Liver (tissue), 9 donors: ENCODE results near the gene LINGO3. TPM values are rescaled to one million over a fixed set of nuclear protein-coding genes. Genes with fewer than 3 reads are reported as not detected.
"Not testable (repeated sequence)": the region's sequence is repeated elsewhere in the genome, so short reads cannot be mapped to it uniquely, and the experiment has no call there.

Source experiments
- DNase-seq: peaks from one replicate; pipeline ENCODE4 v3.0.0-alpha.2; 2017; ENCODE audit warnings: low spot score
- H3K27ac ChIP-seq, 2 donors: one replicate each; pipeline ENCODE4 v1.7.0; 2013; ENCODE audit warnings: inconsistent platforms in 2 of 2, low read length in 2 of 2, control low read depth in 1 of 2, low read depth in 1 of 2, mild to moderate bottlenecking in 1 of 2
- H3K27me3 ChIP-seq, 4 donors: one replicate each; pipeline versions ENCODE4 v1.6.1 to v1.7.0; 2013; ENCODE audit warnings: low read length in 3 of 4, inconsistent platforms in 1 of 4, mild to moderate bottlenecking in 1 of 4, moderate library complexity in 1 of 4; ENCODE audit not compliant: control insufficient read depth in 4 of 4, insufficient read depth in 4 of 4
- H3K36me3 ChIP-seq, 4 donors: one replicate each; pipeline versions ENCODE4 v1.6.1 to v1.7.0; 2013; ENCODE audit warnings: low read length in 3 of 4, mild to moderate bottlenecking in 3 of 4, low read depth in 1 of 4, moderate library complexity in 1 of 4; ENCODE audit not compliant: control insufficient read depth in 4 of 4, insufficient read depth in 3 of 4
- H3K4me1 ChIP-seq, 4 donors: one replicate each; pipeline versions ENCODE4 v1.6.1 to v1.7.0; 2013; ENCODE audit warnings: low read length in 3 of 4, mild to moderate bottlenecking in 3 of 4, moderate library complexity in 1 of 4; ENCODE audit not compliant: control insufficient read depth in 4 of 4, insufficient read depth in 4 of 4
- H3K4me3 ChIP-seq, 3 donors: one replicate each; pipeline versions ENCODE4 v1.6.1 to v1.7.0; 2013; ENCODE audit warnings: low read length in 3 of 3, control low read depth in 1 of 3, low read depth in 1 of 3, mild to moderate bottlenecking in 1 of 3
- H3K9ac ChIP-seq, 2 donors: one replicate each; pipeline ENCODE4 v1.7.0; 2013; ENCODE audit warnings: low read length in 2 of 2, mild to moderate bottlenecking in 2 of 2, moderate library complexity in 2 of 2, control low read depth in 1 of 2, low read depth in 1 of 2
- H3K9me3 ChIP-seq, 4 donors: one replicate each; pipeline versions ENCODE4 v1.6.1 to v1.7.0; 2013; ENCODE audit warnings: low read length in 3 of 4; ENCODE audit not compliant: control insufficient read depth in 4 of 4
- EGR1 ChIP-seq, 2 donors: IDR thresholded peaks; 2 replicates each; pipeline ENCODE4 v1.6.1; 2016 to 2018; ENCODE audit warnings: antibody characterized with exemption in 2 of 2, low read depth in 2 of 2
- FOXA1 ChIP-seq: IDR thresholded peaks from 2 replicates; pipeline ENCODE4 v1.6.1; 2016; ENCODE audit warnings: antibody characterized with exemption
- GABPA ChIP-seq, 2 donors: IDR thresholded peaks in 1 of 2; conservative IDR thresholded peaks in 1 of 2; 2 replicates each; pipeline ENCODE4 v1.6.1; 2016; ENCODE audit warnings: antibody characterized with exemption in 2 of 2, mild to moderate bottlenecking in 1 of 2, moderate library complexity in 1 of 2
- HNF4A ChIP-seq, 2 donors: conservative IDR thresholded peaks; 2 replicates each; pipeline ENCODE4 v1.6.1; 2016; ENCODE audit warnings: antibody characterized with exemption in 2 of 2, mild to moderate bottlenecking in 2 of 2
- NR2F2 ChIP-seq: IDR thresholded peaks from 2 replicates; pipeline ENCODE4 v1.6.1; 2016; ENCODE audit warnings: antibody characterized with exemption
- REST ChIP-seq: IDR thresholded peaks from 2 replicates; pipeline ENCODE4 v1.6.1; 2016; ENCODE audit warnings: antibody characterized with exemption, mild to moderate bottlenecking
- RXRA ChIP-seq, 2 donors: IDR thresholded peaks; 2 replicates each; pipeline ENCODE4 v1.6.1; 2017 to 2018; ENCODE audit warnings: antibody characterized with exemption in 2 of 2, mild to moderate bottlenecking in 1 of 2
- WGBS: extraction: QIAGEN DNeasy Blood & Tissue Kit; methylation state at CpG from one replicate; pipeline ENCODE4 v1.1.7; 2013; 5-methylcytosine and 5-hydroxymethylcytosine counted together
- polyA plus RNA-seq, 2 donors: library from polyadenylated mRNA; stranded (reverse) in 1 of 2; unstranded in 1 of 2; fragments of 200-250 nt in 1 of 2; fragments of >200 nt in 1 of 2; fragmentation: Nextera tagmentation in 1 of 2; extraction: Ambion mirVana in 1 of 2; gene quantifications; one replicate each; pipeline versions ENCODE4 v1.2.1 to v1.2.3, GENCODE V29; 2013 to 2015
- total RNA-seq, 2 donors: library from RNA; depleted of rRNA; stranded (reverse); fragments of >200 nt; gene quantifications; one replicate each; pipeline ENCODE4 v1.2.3, GENCODE V29; 2014
- donor health status: healthy.
- donor health status: healthy.
- donor health status: healthy.
- donor health status: healthy.
- donor health status: healthy.

Gene LINGO3
- total and polyA plus RNA-seq, 4 donors = 0.02 to 0.08 (median 0.07) TPM

- Histone ChIP-seq H3K4me1 (no peaks in the 10 kb centered on the region), H3K27me3 (no peaks in the 10 kb centered on the region), H3K4me3 (peak overlapping the region in 1 of 3 donors; percentile 40), H3K9ac (no peak overlapping the region), H3K9me3 (no peaks in the 10 kb centered on the region), H3K27ac (no peak overlapping the region), H3K36me3 (no peaks in the 10 kb centered on the region)
- 75% methylated on average over 11 of the region's 11 CpGs for WGBS
- DNase-seq = no peak
- no peak for TF ChIP-seq EGR1 (IDR thresholded peaks at IDR 0.05; ENCODE audit: low read depth in 2 of 2)
These were observed 25.1 kb downstream of the LINGO3 start for GRCh38 chr19:2282862-2283237.

- Histone ChIP-seq H3K27ac (peak within 1 kb of the TSS; percentile 54 to 59), H3K4me3 (peak within 1 kb of the TSS in 1 of 3 donors; percentile 40), H3K9me3 (no peaks in the 10 kb centered on the region), H3K27me3 (no peaks in the 10 kb centered on the region), H3K36me3 (no peaks in the 10 kb centered on the region), H3K4me1 (no peaks in the 10 kb centered on the region), H3K9ac (no peak within 1 kb of the TSS)
- DNase-seq = no peak
- TF ChIP-seq RXRA (IDR thresholded peaks at IDR 0.05) (peak in 1 of 2 donors; percentile 35), REST (no peak), HNF4A (conservative IDR thresholded peaks at IDR 0.05) (no peak), FOXA1 (no peak), NR2F2 (no peak), GABPA (IDR thresholded peaks at IDR 0.05 in 1 of 2, conservative IDR thresholded peaks at IDR 0.05 in 1 of 2) (peak in 1 of 2 donors; percentile 12)
- 24% methylated on average over 41 of the region's 41 CpGs for WGBS
These were observed 25.7 kb downstream of the LINGO3 start, which contains the start of gene PEAK3 for GRCh38 chr19:2282062-2282861. TSS of gene PEAK3 (minus strand) at chr19:2282175. CDS start at chr19:2280931, 1,244 bp downstream.

GRCh38 chr19:2281265-2282061 lies 26.5 kb downstream of the LINGO3 start:
- not testable (repeated sequence) for DNase-seq, H3K36me3 ChIP-seq, H3K9ac ChIP-seq, H3K9me3 ChIP-seq, H3K4me1 ChIP-seq, H3K27me3 ChIP-seq
- WGBS = 22% methylated on average over 16 of the region's 16 CpGs
- Histone ChIP-seq H3K4me3 (peak overlapping the region in 1 of 3 donors; percentile 40), H3K27ac (peak overlapping the region in 1 of 2 donors; percentile 54)
